DOHH2 (cell line): ENCODE measurements around the gene SLC5A12.

Experiments used
- H3F3A ChIP-seq: fragments of 200-600 bp; sonication (generic), shearing (Covaris generic); 2 replicates; pipeline ENCODE4 v1.6.0; 2016; ENCODE audit warnings: antibody characterized with exemption, mild to moderate bottlenecking; ENCODE audit not compliant: control insufficient read depth, insufficient read depth
- H3K27ac ChIP-seq: fragments of 200-600 bp; sonication (generic); 2 replicates; pipeline ENCODE4 v1.5.1; 2014; ENCODE audit warnings: low read depth, mild to moderate bottlenecking, low read length, moderate library complexity
- H3K27me3 ChIP-seq: fragments of 200-600 bp; sonication (generic); 2 replicates; pipeline ENCODE4 v1.6.1; 2014; ENCODE audit warnings: mild to moderate bottlenecking, low read length, mixed read lengths; ENCODE audit not compliant: control insufficient read depth
- H3K36me3 ChIP-seq: fragments of 200-600 bp; sonication (generic); 2 replicates; pipeline ENCODE4 v1.6.1; 2014; ENCODE audit warnings: mild to moderate bottlenecking, low read length, moderate library complexity, mixed read lengths; ENCODE audit not compliant: control insufficient read depth
- H3K4me1 ChIP-seq: fragments of 200-600 bp; sonication (generic); 2 replicates; pipeline ENCODE4 v1.6.1; 2014; ENCODE audit warnings: mild to moderate bottlenecking, low read length, mixed read lengths; ENCODE audit not compliant: control insufficient read depth
- H3K4me2 ChIP-seq: fragments of 200-600 bp; sonication (generic); 2 replicates; pipeline ENCODE4 v1.6.0; 2014; ENCODE audit warnings: mild to moderate bottlenecking, low read length, moderate library complexity
- H3K4me3 ChIP-seq: fragments of 200-600 bp; sonication (generic); 2 replicates; pipeline ENCODE4 v1.5.1; 2014; ENCODE audit warnings: mild to moderate bottlenecking, low read length, mixed read lengths
- H3K79me2 ChIP-seq: fragments of 200-600 bp; sonication (generic); 2 replicates; pipeline ENCODE4 v1.6.1; 2014; ENCODE audit warnings: mild to moderate bottlenecking, low read length, mixed read lengths; ENCODE audit not compliant: control insufficient read depth
- H3K9me2 ChIP-seq: fragments of 200-600 bp; sonication (generic); replicated peaks from 2 replicates; pipeline ENCODE4 v1.6.1; 2014; ENCODE audit warnings: mild to moderate bottlenecking, low read length, mixed read lengths; ENCODE audit not compliant: control insufficient read depth
- H3K9me3 ChIP-seq: fragments of 200-600 bp; sonication (generic); 2 replicates; pipeline ENCODE4 v1.6.1; 2014; ENCODE audit warnings: antibody characterized with exemption, low read length, mixed read lengths; ENCODE audit not compliant: control insufficient read depth, insufficient read depth
- H4K20me1 ChIP-seq: fragments of 200-600 bp; sonication (generic); 2 replicates; pipeline ENCODE4 v1.6.0; 2014; ENCODE audit warnings: low read depth, mild to moderate bottlenecking, antibody characterized with exemption, low read length, moderate library complexity; ENCODE audit not compliant: control insufficient read depth, insufficient read depth
- CTCF ChIP-seq: fragments of 200-600 bp; sonication (generic); IDR thresholded peaks from one replicate; pipeline ENCODE4 v1.5.1; 2014; ENCODE audit warnings: antibody characterized with exemption, mild to moderate bottlenecking, low read depth, low read length; ENCODE audit not compliant: poor library complexity, severe bottlenecking
- EZH2phosphoT487 ChIP-seq: fragments of 200-600 bp; sonication (generic); IDR thresholded peaks from 2 replicates; pipeline ENCODE4 v1.6.1; 2017; ENCODE audit warnings: borderline replicate concordance, mild to moderate bottlenecking, antibody characterized with exemption, low read length, moderate library complexity, mixed read lengths

The SLC5A12 gene

GRCh38 chr11:26620282-26621045, 101.4 kb downstream of the SLC5A12 start:
- Histone ChIP-seq H3K4me3 (no peak overlapping the region), H3K79me2 (no peaks in the 10 kb centered on the region), H3K27ac (no peak overlapping the region), H3K4me1 (no peaks in the 10 kb centered on the region), H3K9me2 (no peaks in the 10 kb centered on the region), H3K27me3 (no peaks in the 10 kb centered on the region), H3F3A (no peaks in the 10 kb centered on the region), H3K9me3 (no peaks in the 10 kb centered on the region), H3K36me3 (no peaks in the 10 kb centered on the region), H4K20me1 (no peaks in the 10 kb centered on the region), H3K4me2 (no peak overlapping the region)
- TF ChIP-seq EZH2phosphoT487 (no peak), CTCF (no peak)

GRCh38 chr11:26618441-26618840, 103.4 kb downstream of the SLC5A12 start:
- Histone ChIP-seq H3K79me2 (no peaks in the 10 kb centered on the region), H3F3A (no peaks in the 10 kb centered on the region), H3K36me3 (no peaks in the 10 kb centered on the region), H3K4me1 (no peaks in the 10 kb centered on the region), H3K9me3 (no peaks in the 10 kb centered on the region), H3K4me3 (no peak overlapping the region), H3K4me2 (no peak overlapping the region), H3K9me2 (no peaks in the 10 kb centered on the region), H4K20me1 (no peaks in the 10 kb centered on the region), H3K27me3 (no peaks in the 10 kb centered on the region), H3K27ac (no peak overlapping the region)
- TF ChIP-seq CTCF (no peak), EZH2phosphoT487 (no peak)
